HG03460 (cell line): Measurements from ENCODE around the gene VCP.
"Not testable (repeated sequence)": the region's sequence is repeated elsewhere in the genome, so short reads cannot be mapped to it uniquely, and the experiment has no call there.

Experiments
- ATAC-seq: cut with Tn5 transposase; IDR thresholded peaks from one replicate; pipeline ENCODE4 v1.9.1; 2021; ENCODE audit not compliant: unreplicated experiment

The VCP gene

DNA sequence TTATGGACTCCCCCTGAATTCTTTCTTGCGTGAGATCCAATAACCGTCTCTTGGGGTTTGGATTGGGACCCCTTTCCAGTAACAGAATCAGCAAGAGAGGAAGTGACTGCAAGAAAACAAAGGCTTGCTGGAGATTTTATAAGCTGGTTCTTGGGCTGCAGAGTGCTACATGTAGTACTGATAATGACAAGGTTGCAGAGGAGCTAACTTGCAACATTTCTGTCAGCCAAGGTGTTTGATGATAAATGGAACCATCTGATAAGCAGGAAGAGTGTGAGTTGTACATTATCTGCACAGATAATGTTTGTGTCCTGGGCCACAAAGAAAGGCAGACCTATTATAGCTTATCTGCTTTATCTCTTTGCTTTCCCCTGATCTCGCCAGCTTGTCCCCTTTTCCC lies 45.8 kb downstream of the VCP start:
- ATAC-seq, result no peak

DNA sequence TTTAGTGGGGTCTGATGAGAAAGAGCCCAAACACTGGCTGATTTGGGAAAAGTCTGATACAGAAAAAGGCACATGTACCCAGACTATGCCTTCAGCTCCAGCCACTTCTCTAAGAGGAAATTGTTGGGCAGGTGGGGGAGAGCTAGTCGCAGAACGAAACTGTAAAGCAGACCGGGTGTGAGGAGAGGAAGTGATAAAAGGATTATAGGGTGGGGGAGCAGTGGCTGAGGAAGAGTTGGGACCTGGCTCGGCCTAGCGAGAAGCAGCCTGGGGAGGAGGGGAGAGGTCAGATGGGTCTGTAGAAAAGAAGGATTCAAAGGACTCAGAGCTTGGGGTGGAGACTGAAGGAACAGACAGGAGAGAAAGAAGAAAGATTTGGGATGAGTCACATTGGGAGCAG lies 49.0 kb downstream of the VCP start:
- not testable (repeated sequence) for ATAC-seq

DNA sequence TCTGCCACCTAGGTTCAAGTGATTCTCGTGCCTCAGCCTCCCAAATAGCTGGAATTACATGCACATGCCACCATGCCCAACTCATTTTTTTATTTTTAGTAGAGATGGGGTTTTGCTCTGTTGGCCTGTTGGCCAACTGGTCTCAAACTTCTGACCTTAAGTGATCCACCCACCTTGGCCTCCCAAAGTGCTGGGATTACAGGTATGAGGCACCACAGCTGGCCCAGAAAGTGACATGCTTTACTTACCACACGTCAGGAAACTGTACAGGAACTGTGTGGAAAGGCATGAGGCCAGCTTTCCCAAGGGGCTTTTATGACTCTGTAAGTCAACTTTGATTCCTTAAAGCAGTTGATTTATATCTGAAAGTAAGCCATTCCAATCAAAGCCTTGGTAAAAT lies 57.9 kb downstream of the VCP start:
- ATAC-seq, result no peak

DNA sequence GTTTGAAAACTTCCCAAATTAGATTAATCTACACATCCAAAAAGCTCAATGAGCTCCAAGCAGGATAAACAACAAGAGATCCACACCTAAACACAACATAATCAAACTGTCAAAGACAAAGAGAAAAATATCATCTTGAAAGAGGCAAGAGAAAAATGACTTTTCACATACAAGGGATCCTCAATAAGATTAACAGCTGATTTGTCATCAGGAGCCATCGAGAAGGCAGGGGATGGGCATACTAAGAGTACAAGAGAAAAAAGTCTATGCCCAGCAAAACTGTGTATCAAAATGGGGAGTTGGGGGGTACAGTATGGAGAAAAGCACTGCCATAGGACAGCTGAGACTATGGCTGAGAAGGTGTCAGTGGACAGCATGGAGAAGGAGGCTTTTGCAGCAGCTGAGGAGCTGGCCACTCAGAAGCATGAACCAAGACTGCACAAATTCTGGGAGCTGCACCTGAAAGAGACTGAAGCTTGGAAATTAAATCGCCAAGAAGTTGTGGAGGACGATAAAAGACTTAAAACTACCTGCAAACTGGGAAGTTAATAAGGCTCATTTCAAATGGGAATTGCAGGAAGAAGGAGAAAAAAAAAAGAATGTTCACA lies 62.0 kb downstream of the VCP start:
- ATAC-seq, result no peak
